ENCODE results near the gene CXCL12.

CXCL12 gene

DNA sequence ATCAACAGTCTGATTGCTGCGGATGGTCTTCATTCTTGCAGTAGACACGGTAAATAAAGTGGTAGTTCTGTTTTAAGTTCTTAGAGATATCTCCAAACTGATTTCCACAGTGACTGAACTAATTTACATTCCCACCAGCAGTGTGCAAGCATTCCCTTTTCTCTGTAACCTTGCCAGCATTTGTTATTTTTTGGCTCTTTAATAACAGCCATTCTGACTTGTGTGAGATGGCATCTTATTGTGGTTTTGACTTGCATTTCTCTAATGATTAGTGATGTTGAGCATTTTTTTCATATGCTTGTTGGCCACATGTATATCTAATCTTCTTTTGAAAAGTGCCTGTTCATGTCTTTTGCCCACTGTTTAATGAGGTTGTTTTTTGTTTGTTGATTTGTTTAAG lies 30.2 kb upstream of the CXCL12 start:
- TF ChIP-seq, protein P1, sequence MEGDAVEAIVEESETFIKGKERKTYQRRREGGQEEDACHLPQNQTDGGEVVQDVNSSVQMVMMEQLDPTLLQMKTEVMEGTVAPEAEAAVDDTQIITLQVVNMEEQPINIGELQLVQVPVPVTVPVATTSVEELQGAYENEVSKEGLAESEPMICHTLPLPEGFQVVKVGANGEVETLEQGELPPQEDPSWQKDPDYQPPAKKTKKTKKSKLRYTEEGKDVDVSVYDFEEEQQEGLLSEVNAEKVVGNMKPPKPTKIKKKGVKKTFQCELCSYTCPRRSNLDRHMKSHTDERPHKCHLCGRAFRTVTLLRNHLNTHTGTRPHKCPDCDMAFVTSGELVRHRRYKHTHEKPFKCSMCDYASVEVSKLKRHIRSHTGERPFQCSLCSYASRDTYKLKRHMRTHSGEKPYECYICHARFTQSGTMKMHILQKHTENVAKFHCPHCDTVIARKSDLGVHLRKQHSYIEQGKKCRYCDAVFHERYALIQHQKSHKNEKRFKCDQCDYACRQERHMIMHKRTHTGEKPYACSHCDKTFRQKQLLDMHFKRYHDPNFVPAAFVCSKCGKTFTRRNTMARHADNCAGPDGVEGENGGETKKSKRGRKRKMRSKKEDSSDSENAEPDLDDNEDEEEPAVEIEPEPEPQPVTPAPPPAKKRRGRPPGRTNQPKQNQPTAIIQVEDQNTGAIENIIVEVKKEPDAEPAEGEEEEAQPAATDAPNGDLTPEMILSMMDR (IDR thresholded peaks at IDR 0.05; ENCODE audit: low read depth, low read length) = no peak
- H3K4me3 ChIP-seq (ENCODE audit: low read depth, low read length) = no peak overlapping the region

DNA sequence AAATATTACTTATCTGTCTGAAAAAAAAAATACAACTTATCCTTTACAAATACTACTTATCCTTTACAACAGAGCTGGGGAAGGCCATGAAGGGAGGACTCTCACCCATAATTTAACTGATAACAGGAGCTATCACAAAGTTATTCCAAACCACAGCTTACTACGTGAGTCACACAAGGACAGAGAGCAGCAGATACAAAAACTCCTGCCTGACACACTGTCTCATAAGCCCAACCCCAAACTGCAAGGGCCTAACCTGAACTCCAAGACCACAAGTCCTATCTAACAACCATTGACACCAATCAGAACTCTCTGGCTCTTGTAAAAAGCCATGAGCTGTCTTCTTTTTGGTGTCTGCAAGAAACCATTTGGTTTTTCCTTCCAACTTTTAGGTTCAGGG lies 28.5 kb upstream of the CXCL12 start:
- TF ChIP-seq, protein P1 (IDR thresholded peaks at IDR 0.05; ENCODE audit: low read depth, low read length) = no peak
- no peak overlapping the region for H3K4me3 ChIP-seq (ENCODE audit: low read depth, low read length)

DNA sequence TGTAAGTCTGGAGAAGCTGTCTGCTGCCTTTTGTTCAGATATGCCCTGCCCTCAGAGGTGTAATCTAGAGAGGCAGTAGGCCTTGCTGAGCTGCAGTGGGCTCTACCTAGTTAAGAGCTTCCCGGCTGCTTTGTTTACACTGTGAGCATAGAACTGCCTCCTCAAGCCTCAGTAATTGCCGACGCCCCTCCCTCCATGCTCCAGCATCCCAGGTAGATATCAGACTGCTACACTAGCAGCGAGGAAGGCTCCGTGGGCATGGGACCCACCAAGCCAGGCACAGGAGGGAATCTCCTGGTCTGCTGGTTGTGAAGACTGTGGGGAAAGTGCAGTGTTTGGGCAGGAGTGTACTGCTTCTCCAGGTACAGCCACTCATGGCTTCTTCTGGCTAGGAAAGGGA lies 26.4 kb upstream of the CXCL12 start:
- TF ChIP-seq, protein P1 (IDR thresholded peaks at IDR 0.05; ENCODE audit: low read depth, low read length) = no peak
- no peak overlapping the region for H3K4me3 ChIP-seq (ENCODE audit: low read depth, low read length)

- TF ChIP-seq, protein P1 (IDR thresholded peaks at IDR 0.05; ENCODE audit: low read depth, low read length) = no peak
- no peak overlapping the region for H3K4me3 ChIP-seq (ENCODE audit: low read depth, low read length)
Measured at GRCh38 chr10:44404741-44405437, 20.0 kb upstream of the CXCL12 start.

DNA sequence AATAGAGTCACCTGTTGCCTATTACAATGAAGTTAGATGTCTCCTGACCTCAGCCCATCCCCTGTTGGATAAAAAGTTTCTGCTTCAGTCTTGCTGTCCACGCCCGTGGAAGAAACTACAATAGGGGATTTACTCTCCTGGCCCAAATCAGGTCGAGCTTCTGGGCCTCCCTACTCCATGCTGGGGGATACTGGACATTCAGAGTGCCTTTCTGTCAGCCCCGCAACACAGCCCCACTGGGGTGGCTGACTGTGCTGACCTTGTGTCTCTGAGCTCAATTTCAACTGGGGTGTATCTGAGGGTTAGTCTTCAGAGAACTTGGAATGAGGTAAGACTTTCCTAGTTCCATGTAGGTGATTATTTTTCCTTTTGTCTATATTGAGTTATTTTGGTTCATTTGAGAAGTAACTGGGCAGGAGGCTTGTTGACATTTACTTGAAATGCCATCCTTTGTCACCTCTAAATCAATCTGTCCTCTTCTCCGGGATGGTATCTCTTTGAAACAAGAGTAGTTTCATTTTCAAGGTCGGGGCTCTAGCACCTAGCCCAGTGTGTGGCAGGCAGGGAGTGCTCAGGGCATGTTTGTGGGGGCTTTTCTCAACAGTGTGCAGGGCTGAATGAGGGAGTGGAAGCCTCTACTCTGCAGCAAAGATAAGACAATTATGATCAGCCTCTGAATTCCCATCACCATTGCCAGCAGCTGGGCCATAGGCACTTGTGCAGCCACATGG lies 17.7 kb upstream of the CXCL12 start:
- TF ChIP-seq, protein P1 (IDR thresholded peaks at IDR 0.05; ENCODE audit: low read depth, low read length) = no peak
- H3K4me3 ChIP-seq (ENCODE audit: low read depth, low read length) = no peak overlapping the region

DNA sequence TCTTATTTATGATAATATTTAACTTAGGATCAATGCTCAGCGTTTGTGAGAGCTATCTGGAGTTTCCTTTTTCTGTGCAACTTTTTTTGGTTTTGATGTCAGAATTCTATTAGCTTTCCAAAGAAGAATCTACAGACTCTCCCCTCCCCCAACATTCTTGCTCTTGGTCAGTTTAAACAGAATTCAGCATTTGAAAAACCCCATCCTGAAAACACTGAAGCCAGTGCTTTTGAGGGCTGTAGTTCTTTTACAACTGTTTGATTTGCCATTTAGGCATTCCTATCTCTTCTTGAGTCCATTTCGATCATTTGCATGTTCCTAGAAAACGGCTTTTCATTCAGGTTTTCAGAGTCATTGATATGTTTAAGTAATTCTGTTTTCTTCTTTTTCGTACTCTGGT lies 15.6 kb upstream of the CXCL12 start:
- TF ChIP-seq, protein P1 (IDR thresholded peaks at IDR 0.05; ENCODE audit: low read depth, low read length) = no peak
- no peak overlapping the region for H3K4me3 ChIP-seq (ENCODE audit: low read depth, low read length)

All from WI38 (cell line).